Stimulated activated CD4-positive, alpha-beta T cell treated with anti-CD3 and anti-CD28 coated beads, Interleukin-12 subunit alpha, Interleukin-12 subunit beta, amount 100 ng/mL, for 48 hours (primary cell): ENCODE data around the gene KRCC1.
"Not testable (repeated sequence)": the region's sequence is repeated elsewhere in the genome, so short reads cannot be mapped to it uniquely, and the experiment has no call there.

Source experiments
- DNase-seq, 3 donors: peaks; one replicate each; pipeline ENCODE4 v3.0.0-alpha.2; 2020; ENCODE audit warnings: low read depth in 2 of 3, low spot score in 1 of 3

Gene KRCC1

GRCh38 chr2:88077080-88077479 lies 21.5 kb upstream of the KRCC1 start:
- no peak for DNase-seq

DNA sequence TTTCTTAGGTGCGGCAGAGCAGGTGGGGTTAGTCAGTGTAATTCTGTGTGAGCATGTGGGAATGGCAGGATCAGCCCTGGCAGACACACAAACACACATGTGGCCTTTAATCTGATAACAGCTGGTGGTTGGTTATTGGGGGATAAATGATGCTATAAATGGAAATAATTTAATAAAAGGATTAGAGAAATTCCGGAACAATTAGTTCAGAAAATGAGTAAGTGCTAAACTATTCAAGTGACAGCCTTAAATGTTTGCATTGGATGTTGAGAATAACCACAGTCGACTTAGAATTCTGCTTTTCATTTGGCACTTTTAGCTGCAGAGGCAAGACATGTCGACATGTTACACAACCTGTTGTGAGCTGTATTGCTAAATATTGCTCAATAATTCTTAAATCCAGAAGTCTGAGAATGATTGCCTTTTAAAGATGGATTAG lies 19.3 kb upstream of the KRCC1 start:
- no peak for DNase-seq

GRCh38 chr2:88074150-88074549 lies 18.6 kb upstream of the KRCC1 start:
- DNase-seq = no peak

GRCh38 chr2:88071365-88071764 lies 15.8 kb upstream of the KRCC1 start:
- DNase-seq = no peak

DNA sequence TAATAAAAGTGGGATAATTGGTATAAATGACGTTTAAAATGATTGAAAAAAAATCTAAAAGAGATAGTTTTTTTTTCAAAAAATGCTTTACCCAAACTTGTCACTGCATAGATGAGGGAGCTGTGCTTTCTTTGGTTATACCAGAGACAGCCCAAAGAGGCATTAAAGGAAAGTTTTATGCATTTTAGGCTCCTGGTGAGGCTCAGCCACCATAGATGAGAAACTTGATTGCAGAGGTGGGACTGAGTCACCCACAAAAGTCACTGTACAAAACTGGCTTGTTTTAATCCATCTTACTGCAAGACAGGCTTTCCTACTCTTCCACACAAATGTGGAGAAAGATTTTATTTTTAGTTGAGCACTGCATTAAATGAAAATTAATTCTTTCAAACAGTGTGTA lies 14.5 kb upstream of the KRCC1 start:
- DNase-seq = no peak

DNA sequence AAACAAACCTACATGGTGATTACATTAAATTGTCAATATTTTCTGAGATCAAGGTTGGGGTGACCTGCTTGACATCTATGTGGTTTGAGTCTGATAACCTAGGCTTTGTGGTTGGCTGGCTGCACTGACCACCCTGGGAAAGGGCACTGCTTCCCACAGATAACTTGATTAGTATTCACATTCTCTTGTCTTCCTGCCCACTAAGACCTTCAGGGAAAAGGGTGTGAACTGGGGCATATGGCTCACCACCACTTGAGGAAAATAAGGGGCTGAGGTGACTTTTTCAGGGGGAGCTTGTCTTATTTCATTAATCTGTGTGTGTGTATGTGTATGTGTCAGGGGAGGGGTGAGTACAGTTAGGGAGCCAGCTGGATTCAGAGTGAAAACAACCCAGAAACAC lies 13.5 kb upstream of the KRCC1 start:
- no peak for DNase-seq

DNA sequence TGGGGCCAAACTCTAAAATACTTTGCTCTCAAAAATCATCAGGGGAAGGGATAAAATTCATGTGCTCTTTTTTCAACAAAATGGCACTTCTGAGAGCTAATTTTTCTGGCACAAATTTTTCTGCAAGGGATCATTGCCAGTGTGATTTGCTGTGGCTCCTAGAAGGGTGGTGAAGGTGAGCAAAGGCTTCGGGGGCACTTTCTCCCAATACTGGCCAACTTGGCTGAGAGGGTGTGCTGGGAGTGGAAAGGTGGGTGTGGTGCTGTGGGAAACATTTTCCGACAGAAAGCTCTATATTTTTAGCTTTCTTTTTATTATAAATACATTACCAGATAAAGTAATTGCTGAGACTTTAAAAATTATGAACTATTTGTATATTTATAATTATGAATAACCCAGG lies 12.5 kb upstream of the KRCC1 start:
- no peak for DNase-seq

DNA sequence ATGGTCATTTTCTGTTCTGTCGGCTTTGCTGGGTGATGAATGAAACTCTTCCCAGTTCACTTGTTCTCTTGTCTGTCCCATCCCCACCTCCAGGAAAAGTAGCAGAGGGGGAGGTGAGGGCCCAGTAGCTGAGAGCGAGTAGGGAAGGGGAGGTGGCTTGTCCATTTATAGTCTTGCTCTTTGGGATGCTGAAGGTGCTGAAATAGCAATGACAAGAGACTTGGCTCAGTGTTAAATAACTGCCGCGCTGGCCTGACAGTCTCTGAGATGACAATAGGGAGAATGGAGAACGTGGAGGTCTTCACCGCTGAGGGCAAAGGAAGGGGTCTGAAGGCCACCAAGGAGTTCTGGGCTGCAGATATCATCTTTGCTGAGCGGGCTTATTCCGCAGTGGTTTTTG lies 12.0 kb upstream of the KRCC1 start, which contains the start of gene SMYD1:
SMYD1 (plus strand) TSS at position 228 of the 400 bp plus-strand sequence; CDS start at position 268, 40 bp downstream.
- DNase-seq = no peak

DNA sequence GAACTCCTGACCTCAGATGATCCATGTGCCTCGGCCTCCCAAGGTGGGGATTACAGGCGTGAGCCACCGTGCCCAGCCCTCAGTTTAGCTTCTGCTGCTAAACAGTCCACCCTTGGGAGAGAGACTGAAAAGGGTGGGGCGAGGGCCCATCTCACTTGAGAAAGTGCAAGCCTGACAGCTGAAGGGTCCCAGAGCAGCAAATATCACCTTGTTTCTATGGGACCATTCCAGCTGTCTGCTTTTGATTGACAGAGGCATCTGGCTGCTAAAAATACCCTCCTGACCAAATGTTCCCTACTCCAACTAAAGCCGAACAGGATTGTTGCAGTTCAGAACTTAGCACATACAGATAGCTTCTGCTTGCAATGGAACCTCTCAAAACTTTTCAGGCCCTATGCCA lies 11.6 kb upstream of the KRCC1 start:
- no peak for DNase-seq

DNA sequence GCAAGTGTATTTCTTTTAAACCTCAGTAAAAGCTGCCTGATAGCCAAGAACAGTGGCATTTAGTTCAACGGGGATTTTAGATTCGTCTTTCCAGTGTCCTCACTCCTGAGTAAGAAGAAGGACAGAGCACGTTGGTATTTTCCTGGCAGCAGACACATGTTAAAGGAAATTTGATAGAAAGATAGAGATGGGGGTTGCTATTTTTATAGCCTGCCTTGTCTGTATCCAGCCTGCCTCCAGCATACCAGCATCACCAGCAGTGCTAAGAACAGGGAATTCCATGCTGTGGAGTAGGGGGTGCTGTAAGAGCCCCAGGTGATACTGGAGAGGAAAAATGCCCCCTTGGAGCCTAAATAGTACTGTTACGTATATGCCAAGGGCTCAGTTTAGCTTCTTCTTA lies 11.0 kb upstream of the KRCC1 start:
- DNase-seq = no peak

GRCh38 chr2:88061295-88061694 lies 5.7 kb upstream of the KRCC1 start:
- no peak for DNase-seq

GRCh38 chr2:88060907-88061275 lies 5.3 kb upstream of the KRCC1 start:
- no peak for DNase-seq

DNA sequence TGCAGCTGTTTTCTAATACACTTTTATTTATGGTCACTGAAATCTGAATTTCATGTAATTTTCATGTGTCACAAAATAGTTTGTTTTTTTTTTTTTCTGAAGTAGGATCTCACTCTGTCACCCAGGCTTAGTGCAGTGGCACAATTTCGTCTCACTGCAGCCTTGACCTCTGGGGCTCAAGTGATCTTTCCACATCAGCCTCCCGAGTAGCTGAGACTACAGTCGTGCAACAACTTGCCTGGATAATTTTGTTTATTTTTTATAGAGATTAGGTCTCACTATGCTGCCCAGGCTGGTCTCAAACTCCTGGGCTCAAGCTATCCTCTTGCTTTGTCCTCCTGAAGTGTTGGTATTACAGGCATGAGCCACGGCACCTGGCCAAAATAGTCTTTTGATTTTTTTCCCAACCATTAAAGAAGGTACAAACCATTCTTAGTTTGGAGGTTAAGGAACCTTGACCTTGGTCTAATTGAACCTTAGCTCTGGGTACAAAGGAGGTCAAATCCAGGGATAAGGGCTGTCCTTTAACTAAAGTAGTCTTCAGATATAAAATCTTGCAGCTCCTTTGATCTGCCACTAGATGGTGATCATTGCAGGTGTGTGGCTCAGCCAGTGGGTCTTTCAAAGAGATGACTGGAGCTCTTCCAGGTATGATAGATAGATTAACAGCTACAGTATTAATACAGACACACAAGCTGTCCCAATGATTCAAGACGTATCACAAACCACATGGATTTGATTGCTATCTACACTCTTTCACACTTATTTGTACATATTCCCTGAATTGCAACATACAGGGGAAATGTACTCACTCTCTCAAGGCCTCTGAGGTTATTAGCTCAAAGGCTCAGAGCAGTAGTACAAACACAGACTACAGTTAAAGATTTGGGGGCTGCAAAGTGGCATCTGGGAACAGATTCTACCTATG lies 4.7 kb upstream of the KRCC1 start:
- DNase-seq = no peak

GRCh38 chr2:88058191-88058590 lies 2.6 kb upstream of the KRCC1 start:
- no peak for DNase-seq

- no peak for DNase-seq
Measured at GRCh38 chr2:88057437-88057844, 1.9 kb upstream of the KRCC1 start.

- no peak for DNase-seq
Measured at GRCh38 chr2:88054782-88055370, 707 bp downstream of the KRCC1 start.

GRCh38 chr2:88053934-88054781 lies 1.4 kb downstream of the KRCC1 start:
- DNase-seq = no peak

- DNase-seq = no peak
Measured at GRCh38 chr2:88053296-88053695, 2.3 kb downstream of the KRCC1 start.

DNA sequence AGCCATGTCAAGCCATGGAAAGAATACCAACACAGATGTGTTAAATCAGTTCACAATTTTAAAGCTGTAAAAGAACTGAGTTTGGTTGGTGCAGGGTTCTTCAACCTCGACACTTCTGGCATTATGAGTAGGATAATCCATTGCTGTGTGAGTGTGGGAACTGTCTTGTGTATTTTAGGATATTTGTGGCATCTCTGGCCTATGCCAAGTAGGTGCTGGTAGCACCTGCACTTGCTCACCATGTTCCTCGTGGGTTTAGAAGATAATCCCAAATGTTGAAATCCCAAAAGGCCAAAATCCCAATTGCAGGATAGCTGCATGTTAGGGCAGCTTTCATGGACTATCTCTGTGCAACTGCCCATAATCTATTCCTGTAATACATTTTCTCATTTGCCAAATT lies 3.8 kb downstream of the KRCC1 start:
- DNase-seq = no peak

DNA sequence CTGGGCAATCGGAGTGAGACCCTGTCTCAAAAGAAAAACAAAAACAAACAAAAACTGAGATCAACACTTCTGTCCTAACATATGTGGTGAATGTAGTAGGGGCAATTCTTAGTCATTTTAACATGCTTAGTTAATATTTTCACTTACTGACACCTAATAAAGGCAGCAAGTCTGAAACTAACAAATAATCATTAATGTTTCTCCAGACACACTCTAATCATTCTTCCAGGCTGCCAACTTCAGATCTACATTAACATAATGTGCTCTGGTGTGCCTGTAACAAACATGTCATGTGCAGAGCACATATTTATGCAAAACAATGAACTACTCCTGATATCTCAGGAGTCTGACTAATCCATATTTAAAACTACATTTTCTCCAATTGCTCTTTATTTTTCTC lies 6.0 kb downstream of the KRCC1 start:
- no peak for DNase-seq

GRCh38 chr2:88048541-88048940 lies 7.0 kb downstream of the KRCC1 start:
- no peak for DNase-seq

DNA sequence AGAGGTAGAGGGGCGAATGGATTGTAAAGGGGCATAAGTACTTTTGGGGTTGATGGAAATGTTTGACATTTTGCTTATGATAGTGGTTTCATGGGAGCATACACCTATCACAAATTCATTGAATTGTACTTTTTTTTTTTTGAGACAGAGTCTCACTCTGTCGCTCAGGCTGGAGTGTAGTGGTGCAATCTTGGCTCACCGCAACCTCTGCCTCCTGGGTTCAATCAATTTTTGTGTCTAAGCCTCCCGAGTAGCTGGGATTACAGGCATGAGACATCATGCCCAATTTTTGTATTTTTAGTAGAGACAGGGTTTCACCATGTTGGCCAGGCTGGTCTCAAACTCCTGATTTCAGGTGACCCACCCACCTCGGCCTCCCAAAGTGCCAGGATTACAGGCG lies 10.0 kb downstream of the KRCC1 start:
- DNase-seq = not testable (repeated sequence)
